ENCODE results near the gene PINK1.
"Not testable (repeated sequence)": the region's sequence is repeated elsewhere in the genome, so short reads cannot be mapped to it uniquely, and the experiment has no call there.

Gene PINK1

GRCh38 chr1:20644416-20644815, 11.2 kb downstream of the PINK1 start:
- DNase-seq (ENCODE audit: low spot score): no peak

DNA sequence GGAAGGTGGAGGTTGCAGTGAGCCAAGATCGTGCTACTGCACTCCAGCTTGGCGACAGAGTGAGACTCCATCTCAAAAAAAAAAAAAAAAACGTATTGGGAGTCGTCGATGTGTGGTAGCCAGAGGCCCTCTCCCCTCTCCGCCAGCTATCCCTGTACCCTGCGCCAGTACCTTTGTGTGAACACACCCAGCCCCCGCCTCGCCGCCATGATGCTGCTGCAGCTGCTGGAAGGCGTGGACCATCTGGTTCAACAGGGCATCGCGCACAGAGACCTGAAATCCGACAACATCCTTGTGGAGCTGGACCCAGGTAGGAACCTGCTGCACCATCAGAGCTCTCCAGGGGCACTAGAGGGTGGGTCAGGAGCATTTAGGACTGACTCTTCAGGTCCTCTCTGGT, 12.2 kb downstream of the PINK1 start:
- DNase-seq (ENCODE audit: low spot score): no peak

DNA sequence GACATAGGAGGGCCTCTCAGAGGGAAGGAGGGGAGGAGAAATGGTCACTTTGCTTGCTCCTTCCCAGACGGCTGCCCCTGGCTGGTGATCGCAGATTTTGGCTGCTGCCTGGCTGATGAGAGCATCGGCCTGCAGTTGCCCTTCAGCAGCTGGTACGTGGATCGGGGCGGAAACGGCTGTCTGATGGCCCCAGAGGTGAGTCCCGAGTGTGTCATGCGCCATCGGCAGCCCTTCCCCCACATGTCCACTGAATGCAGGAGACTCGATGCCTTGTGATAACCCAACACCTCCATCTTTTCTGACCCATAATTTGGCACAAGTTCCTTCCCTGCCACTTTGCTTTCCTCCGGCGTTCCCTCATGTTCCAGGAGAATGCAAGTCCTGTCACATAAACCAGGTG, 15.2 kb downstream of the PINK1 start:
- DNase-seq (ENCODE audit: low spot score): no peak

DNA sequence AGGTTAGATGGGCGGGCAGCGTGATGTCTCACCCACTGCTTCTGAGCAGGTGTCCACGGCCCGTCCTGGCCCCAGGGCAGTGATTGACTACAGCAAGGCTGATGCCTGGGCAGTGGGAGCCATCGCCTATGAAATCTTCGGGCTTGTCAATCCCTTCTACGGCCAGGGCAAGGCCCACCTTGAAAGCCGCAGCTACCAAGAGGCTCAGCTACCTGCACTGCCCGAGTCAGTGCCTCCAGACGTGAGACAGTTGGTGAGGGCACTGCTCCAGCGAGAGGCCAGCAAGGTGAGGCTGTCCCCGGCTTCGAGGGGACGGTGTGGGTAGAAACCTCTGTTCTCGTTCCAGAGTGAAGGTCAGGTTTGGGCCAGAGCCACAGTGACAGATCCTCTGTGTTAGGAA, 15.7 kb downstream of the PINK1 start:
- no peak for DNase-seq (ENCODE audit: low spot score)

- DNase-seq (ENCODE audit: low spot score): no peak
These were observed 19.0 kb downstream of the PINK1 start for GRCh38 chr1:20652300-20652699.

GRCh38 chr1:20654104-20654690, 20.9 kb downstream of the PINK1 start:
- no peak for DNase-seq (ENCODE audit: low spot score)

DNA sequence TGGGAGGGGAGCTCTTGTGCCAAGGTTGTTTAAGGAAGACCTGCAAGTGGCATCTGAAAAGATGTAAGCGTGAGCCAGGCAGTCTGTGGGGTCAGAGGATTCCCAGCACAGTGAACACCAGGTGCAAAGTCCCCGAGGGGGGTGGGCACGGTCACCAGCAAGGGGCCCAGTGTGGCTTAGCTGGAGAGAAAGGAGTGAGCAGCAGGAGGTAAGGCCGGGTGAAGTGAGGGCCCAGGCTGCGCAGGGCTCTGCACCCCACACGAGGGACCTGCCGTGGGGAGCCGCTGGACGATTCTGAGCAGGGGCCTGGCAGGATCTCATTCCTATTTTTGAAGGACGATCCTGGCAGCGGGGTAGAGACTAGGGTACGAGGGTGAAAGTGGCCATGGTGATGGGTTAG, 23.8 kb downstream of the PINK1 start:
- no peak for DNase-seq (ENCODE audit: low spot score)

DNA sequence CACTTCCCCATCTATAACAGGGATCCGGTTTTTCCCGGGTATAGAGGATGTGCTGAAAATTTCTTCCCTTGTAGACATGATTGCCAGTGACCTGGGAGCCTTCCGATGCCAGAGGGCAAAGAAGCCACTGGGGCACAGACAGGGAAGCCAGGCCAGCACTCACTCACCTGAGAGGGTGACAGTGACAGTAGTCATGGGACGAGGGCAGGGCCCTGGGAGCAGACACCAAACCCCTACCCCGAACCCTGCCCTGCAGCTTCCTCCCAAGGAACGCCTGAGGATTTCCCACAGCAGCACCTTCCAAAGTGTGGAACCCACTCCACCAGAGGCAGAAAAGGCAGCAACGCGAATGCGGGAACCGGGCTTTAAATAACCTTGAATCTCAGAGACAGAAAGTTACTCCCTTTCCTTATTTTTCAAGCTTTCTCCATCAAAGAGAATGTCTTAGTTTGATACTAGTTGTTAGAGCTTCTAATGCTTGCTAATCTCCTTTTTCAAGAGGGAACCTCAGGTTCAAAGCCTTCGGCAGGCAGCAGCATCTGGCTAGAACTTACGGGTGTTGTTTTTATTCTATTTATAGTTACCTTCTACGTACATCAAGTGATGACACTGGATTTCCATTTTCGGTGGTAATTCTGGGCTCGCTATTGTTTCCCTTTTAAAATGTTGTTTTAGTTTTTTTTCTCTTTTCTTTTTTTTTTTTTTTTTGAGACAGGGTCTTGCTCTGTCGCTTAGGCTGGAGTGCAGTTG, 25.1 kb downstream of the PINK1 start:
- DNase-seq (ENCODE audit: low spot score): no peak

DNA sequence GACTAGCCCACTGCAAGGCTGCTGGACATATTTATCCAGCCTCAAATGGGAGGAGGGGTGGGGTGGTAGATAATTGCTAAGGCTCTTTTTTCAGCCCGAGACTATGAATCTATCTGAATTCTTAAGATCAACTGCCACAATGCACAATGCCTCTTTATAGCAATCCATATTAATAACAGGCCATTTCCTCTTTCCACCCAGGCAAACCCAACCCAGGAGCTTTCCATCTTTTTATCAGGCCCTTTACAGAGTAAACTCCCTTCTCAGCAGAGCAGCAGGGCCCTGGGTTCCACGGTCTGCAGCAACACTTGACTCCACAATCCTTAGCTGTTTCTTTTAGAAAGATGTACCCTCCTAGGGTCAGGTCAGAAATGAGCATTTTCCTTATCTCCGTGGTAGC, 27.1 kb downstream of the PINK1 start:
- no peak for DNase-seq (ENCODE audit: low spot score)

- DNase-seq (ENCODE audit: low spot score): no peak
These were observed 27.6 kb downstream of the PINK1 start for GRCh38 chr1:20660847-20661206.

DNA sequence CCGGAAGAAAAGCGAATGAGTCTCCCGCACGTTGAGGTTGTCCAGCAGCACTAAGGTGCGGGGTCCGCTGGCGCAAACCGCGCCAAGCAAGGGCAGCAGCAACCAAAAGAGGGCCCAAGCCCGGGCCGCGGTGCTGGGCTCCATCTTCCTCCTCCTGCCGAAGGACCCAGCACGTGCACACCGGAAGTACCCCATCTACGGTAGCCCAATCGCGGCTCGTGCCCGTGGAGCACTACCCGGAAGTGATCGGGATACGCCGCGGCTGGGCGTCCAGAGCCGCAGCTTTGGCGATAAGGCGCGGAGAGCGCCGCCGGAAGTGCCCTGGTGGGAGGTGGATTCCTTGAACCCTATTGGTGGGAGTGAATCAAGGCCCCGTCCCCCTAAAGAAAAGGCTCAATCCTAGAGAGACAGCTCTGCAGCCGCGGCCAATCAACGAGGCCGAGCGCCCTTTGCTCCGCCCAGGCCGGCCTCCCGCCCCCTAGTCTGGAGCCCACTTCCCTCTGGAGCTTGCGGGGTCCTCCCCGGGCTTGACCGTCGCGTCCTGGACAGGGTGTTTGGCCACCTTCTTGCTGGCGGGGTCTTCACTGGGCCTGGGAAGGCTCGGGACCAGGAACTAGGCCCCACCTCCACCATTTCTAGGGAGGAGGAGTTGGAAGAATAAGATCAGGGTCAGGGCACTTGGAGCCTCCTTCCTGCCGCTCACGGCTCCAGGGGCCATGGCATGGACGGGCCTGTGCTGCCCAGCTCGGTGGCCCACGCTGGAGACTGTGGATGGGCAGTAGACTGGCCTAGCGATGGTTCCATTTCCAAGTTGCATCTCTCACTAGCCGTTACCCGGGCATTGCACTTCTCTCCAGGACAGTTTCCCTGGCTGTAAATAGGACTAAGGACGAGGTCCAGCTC, 28.2 kb downstream of the PINK1 start, which contains the start of gene DDOST:
TSS of gene DDOST (minus strand) at position 163 of the 903 bp plus-strand sequence. CDS start at position 144, 19 bp downstream.
- DNase-seq (ENCODE audit: low spot score): peak; percentile 92

DNA sequence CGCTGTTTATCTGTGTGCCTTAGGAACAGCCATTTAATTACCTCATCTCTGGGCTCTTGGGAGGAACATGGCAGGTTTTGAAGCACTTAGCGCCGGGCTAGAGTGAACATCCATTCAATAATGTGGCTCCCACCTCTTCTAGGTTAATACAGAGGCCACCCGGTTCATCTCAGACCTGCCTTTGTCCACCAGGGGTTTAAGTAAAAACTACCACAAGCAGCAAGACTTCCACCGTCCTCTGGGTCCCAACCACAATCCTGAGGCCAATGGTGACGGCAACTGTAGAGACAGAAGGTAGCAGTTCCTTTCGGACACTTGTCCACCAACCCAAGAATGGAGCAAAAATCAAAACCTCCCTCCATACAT, 28.8 kb downstream of the PINK1 start:
- no peak for DNase-seq (ENCODE audit: low spot score)

DNA sequence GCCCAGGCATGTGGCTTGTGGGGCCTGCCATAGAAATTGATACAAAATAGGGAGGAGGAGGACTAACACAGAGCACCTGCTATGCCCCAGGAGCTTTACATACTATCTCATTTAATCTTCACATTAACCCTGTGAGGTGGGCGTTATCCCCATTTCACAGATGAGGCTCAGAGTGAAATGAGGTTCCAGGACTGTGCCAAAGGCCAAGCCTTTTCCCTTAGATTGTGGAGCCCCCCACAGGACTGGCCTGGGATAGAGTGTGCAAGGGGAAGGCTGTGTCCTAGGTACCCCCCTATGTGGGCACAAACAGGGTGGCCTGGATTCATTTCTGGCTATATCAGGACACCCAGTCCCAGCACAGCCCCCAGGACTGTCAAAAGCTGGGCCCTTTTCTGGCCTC, 30.1 kb downstream of the PINK1 start:
- no peak for DNase-seq (ENCODE audit: low spot score)

GRCh38 chr1:20663969-20664715, 30.9 kb downstream of the PINK1 start:
- no peak for DNase-seq (ENCODE audit: low spot score)

DNA sequence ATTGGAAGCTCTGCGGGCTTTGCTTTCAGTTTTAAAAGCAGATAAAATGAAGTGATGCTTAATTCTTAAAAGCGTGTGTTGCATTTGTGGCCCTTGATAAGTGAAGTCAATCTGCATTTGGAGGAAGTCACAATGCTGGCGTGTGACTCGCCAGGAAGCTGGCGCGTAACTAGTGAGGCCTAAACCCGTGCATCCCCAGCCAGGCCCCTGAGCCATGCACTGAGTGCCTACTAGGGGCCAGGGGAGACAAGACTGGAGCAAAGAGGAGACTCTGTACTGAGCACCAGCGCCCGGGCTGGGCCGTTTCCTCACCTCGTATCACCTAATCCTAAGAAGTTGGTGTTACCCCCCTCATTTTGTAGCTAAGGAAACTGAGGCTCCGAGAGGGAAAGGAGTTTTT, 32.5 kb downstream of the PINK1 start:
- no peak for DNase-seq (ENCODE audit: low spot score)

- DNase-seq (ENCODE audit: low spot score): no peak
These were observed 32.9 kb downstream of the PINK1 start for GRCh38 chr1:20666146-20666545.

GRCh38 chr1:20666804-20667203, 33.5 kb downstream of the PINK1 start:
- DNase-seq (ENCODE audit: low spot score): no peak

DNA sequence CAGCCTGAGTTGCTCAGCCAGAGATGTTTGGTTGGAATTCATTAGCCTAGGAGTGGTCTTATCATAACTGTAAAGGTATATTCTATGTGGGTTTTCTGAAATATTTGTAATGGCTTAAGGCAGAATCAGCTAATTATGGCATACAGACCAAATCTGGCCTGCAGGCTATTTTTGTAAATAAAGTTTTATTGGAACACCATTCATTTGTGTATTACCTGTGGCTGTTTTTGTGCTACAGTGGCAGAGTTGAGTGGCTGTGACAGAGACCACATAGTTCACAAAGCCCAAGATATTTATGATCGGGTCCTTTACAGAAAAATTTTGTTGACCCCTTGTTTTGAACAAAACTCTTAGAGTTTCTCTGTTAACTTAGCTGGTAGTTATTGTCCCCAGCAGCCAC, 35.3 kb downstream of the PINK1 start:
- DNase-seq (ENCODE audit: low spot score): no peak

- DNase-seq (ENCODE audit: low spot score): no peak
These were observed 37.7 kb downstream of the PINK1 start for GRCh38 chr1:20670936-20671335.

DNA sequence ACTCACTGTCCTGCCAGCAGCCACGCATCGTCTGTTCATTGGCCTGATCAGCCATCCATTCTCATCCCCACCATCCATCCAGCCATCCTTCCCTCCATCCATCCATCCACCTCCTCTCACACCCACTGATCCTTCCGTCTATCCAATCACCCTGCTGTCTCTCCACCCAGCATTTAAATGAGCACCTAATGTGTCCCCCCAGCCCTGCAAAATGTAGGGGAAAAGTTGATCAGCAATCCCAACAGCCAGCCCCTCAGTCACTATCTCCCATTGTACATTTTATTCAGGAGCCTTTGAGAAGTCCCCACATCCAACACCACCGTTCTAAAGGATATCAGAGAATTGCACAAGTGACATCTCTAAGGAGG, 39.0 kb downstream of the PINK1 start:
- DNase-seq (ENCODE audit: low spot score): no peak

- not testable (repeated sequence) for DNase-seq (ENCODE audit: low spot score)
These were observed 40.4 kb downstream of the PINK1 start for GRCh38 chr1:20673626-20674025.

DNA sequence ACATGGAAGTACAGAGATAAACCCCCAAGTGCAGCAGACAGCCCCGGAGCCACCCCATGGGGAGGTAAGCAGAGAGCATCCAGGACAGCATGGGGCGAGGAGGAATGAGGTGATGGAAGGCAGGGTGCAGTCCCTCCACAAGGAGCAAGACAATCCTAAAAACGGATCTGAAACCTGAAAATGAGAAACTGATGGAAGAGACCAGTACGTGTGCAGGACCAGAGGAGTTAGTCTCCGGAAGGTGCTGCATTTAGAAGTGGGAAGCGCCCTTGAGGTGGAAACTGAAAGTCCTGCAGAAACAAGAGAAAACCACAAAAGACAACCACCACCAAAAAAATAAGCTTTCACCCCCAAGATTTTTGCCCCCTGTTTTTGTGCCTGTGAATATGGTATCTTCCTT, 45.3 kb downstream of the PINK1 start:
- no peak for DNase-seq (ENCODE audit: low spot score)
